ENCODE measurements around the gene PFKFB2. TPM values are rescaled to one million over a fixed set of nuclear protein-coding genes. Genes with fewer than 3 reads are reported as not detected.
A peak's percentile ranks its signal among the peaks of the same experiment; 100 is the strongest.

PFKFB2 gene
- total and polyA plus RNA-seq, 10 donors, result 6.8 to 69.5 (median 23.9) TPM

DNA sequence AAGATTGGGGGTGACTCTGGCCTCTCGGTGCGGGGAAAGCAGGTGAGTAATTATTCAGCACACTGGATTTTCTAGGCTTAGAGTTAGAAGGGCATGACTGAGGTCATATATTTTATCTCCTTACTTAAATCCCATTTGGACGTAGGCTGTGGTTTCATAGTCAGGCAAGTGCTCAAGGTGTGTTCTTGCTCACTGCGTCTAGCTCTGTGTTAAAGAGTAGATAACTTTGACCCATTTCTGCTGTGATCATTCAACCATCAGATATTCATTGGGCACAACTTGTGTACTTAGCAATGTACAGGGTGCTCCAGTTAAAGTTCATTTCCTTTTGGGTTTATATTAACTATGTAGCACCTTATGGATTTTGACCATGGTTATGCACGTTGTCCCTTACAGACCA, 14.6 kb downstream of the PFKFB2 start:
- Histone ChIP-seq H3K27ac (peak overlapping the region in 2 of 8 donors; percentile 86 to 87), H3K27me3 (replicated peaks in 1 of 7) (no peaks in the 10 kb centered on the region), H3K4me1 (peaks cover 0 to 42% (median 13%) of the 10 kb centered on the region in 6 donors), H3K9me3 (no peaks in the 10 kb centered on the region), H3K4me3 (no peak overlapping the region), H3K36me3 (peaks cover 0 to 100% (median 51%) of the 10 kb centered on the region in 6 donors)
- 77 to 95% (median 86%) methylated on average over 5 of the region's 5 CpGs for WGBS, 5 donors
- intact Hi-C loops (cut with DNase I; ENCODE audit: low total_unique reads), result no loop called here
- no peak for DNase-seq
- TF ChIP-seq, protein P1, sequence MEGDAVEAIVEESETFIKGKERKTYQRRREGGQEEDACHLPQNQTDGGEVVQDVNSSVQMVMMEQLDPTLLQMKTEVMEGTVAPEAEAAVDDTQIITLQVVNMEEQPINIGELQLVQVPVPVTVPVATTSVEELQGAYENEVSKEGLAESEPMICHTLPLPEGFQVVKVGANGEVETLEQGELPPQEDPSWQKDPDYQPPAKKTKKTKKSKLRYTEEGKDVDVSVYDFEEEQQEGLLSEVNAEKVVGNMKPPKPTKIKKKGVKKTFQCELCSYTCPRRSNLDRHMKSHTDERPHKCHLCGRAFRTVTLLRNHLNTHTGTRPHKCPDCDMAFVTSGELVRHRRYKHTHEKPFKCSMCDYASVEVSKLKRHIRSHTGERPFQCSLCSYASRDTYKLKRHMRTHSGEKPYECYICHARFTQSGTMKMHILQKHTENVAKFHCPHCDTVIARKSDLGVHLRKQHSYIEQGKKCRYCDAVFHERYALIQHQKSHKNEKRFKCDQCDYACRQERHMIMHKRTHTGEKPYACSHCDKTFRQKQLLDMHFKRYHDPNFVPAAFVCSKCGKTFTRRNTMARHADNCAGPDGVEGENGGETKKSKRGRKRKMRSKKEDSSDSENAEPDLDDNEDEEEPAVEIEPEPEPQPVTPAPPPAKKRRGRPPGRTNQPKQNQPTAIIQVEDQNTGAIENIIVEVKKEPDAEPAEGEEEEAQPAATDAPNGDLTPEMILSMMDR (IDR thresholded peaks at IDR 0.05 in 8 of 11, conservative IDR thresholded peaks at IDR 0.05 in 3 of 11), result no peak
- TF ChIP-seq POLR2AphosphoS5 (IDR thresholded peaks at IDR 0.05) (no peak), POLR2A (IDR thresholded peaks at IDR 0.05) (no peak)

- H3K27ac ChIP-seq, result peak overlapping the region in 7 of 8 donors; percentile 53 to 88 (median 86)
Observed at GRCh38 chr1:207069061-207069460, 16.0 kb downstream of the PFKFB2 start.

DNA sequence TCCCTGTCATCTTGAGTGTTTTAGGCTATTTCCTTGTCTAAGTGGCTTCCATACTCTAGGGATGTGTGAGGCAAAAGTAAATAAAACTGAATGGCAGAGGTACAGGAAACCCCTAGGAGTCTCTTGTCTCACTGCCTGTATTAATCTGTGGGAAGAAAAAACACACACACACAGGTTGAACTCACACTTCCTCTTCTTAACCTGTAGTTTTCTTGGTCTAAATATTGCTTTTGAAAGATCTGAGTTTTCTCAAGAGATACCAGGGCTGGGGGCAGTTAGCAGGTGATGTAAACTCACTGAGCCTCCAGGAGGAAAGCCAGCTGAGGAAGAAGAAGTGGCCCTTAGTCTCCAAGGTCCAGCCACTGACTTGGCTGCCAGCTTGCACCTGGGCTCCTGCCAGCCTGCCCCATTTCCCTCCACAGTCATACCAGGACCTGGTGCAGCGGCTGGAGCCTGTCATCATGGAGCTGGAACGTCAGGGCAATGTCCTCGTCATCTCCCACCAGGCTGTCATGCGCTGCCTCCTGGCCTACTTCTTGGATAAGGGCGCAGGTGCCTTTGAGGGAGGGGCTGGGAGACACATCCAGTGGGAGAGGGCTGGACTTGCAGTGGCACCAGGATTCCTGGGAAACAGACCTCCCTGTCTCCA, 16.9 kb downstream of the PFKFB2 start:
- intact Hi-C loops (cut with DNase I; ENCODE audit: low total_unique reads), result loop anchor here (10.0 kb wide), 1 partner anchor 65 kb away; no protein-coding TSS in a partner anchor
- TF ChIP-seq POLR2A (IDR thresholded peaks at IDR 0.05), result no peak
- peak in 1 of 3 donors; percentile 53 for TF ChIP-seq POLR2AphosphoS5 (IDR thresholded peaks at IDR 0.05)
- DNase-seq, result peak; percentile 77

More at GRCh38 chr1:207069061-207069460, 16.0 kb downstream of the PFKFB2 start:
- TF ChIP-seq, protein P1 (IDR thresholded peaks at IDR 0.05 in 8 of 11, conservative IDR thresholded peaks at IDR 0.05 in 3 of 11), result no peak
- TF ChIP-seq POLR2AphosphoS5 (IDR thresholded peaks at IDR 0.05), result peak in 1 of 3 donors; percentile 72
- peaks cover 0 to 42% (median 13%) of the 10 kb centered on the region in 6 donors for H3K4me1 ChIP-seq
- peak; percentile 78 for DNase-seq
- no peaks in the 10 kb centered on the region for H3K27me3 ChIP-seq (replicated peaks in 1 of 7)
- H3K36me3 ChIP-seq, result peaks cover 0 to 100% (median 40%) of the 10 kb centered on the region in 6 donors
- peak overlapping the region in 1 of 8 donors; percentile 36 for H3K4me3 ChIP-seq
- intact Hi-C loops (cut with DNase I; ENCODE audit: low total_unique reads), result no loop called here
- no peaks in the 10 kb centered on the region for H3K9me3 ChIP-seq
- WGBS, 5 donors, result 50 to 65% (median 58%) methylated on average over 3 of the region's 3 CpGs

GRCh38 chr1:207070811-207071210, 17.7 kb downstream of the PFKFB2 start:
- intact Hi-C loops (cut with DNase I; ENCODE audit: low total_unique reads), result loop anchor here (10.0 kb wide), 1 partner anchor 66 kb away; no protein-coding TSS in a partner anchor
- H3K27ac ChIP-seq, result peak overlapping the region in 7 of 8 donors; percentile 53 to 88 (median 86)
- H3K9me3 ChIP-seq, result no peaks in the 10 kb centered on the region
- peaks cover 0 to 100% (median 33%) of the 10 kb centered on the region in 6 donors for H3K36me3 ChIP-seq
- TF ChIP-seq POLR2AphosphoS5 (IDR thresholded peaks at IDR 0.05), result peak in 1 of 3 donors; percentile 65
- TF ChIP-seq, protein P1 (IDR thresholded peaks at IDR 0.05 in 8 of 11, conservative IDR thresholded peaks at IDR 0.05 in 3 of 11), result no peak
- 56 to 68% (median 60%) methylated on average over 4 of the region's 4 CpGs for WGBS, 5 donors
- DNase-seq, result no peak
- peaks cover 0 to 42% (median 13%) of the 10 kb centered on the region in 6 donors for H3K4me1 ChIP-seq
- peak overlapping the region in 1 of 8 donors; percentile 36 for H3K4me3 ChIP-seq
- no peaks in the 10 kb centered on the region for H3K27me3 ChIP-seq (replicated peaks in 1 of 7)

More for the DNA sequence above, 16.9 kb downstream of the PFKFB2 start:
- peak overlapping the region in 7 of 8 donors; percentile 53 to 88 (median 86) for H3K27ac ChIP-seq
- peak overlapping the region in 1 of 8 donors; percentile 36 for H3K4me3 ChIP-seq
- H3K9me3 ChIP-seq, result no peaks in the 10 kb centered on the region
- peaks cover 0 to 100% (median 39%) of the 10 kb centered on the region in 6 donors for H3K36me3 ChIP-seq
- no peaks in the 10 kb centered on the region for H3K27me3 ChIP-seq (replicated peaks in 1 of 7)
- WGBS, 5 donors, result 80 to 100% (median 89%) methylated on average over 2 to 5 of the region's 5 CpGs
- H3K4me1 ChIP-seq, result peaks cover 0 to 42% (median 13%) of the 10 kb centered on the region in 6 donors

Data from spleen (tissue), 11 donors.